Activated B cell treated with CpG ODN at 0.5 μM for 24 hours (primary cell): Measurements from ENCODE around the gene RMND5B. TPM values are rescaled to one million over a fixed set of nuclear protein-coding genes. Genes with fewer than 3 reads are reported as not detected.

Experiments
- ATAC-seq: fragments of 200-7000 bp; cut with Tn5 transposase; one replicate; pipeline ENCODE4 v1.10.0; 2021; ENCODE audit warnings: low read depth, mild to moderate bottlenecking, moderate library complexity
- CTCF ChIA-PET: fragments of 350-600 bp; sonication (Branson Sonifier 250); formaldehyde crosslinking; loops from one replicate; lab custom pipeline; 2021; ENCODE audit warnings: antibody characterized with exemption; lab: Charles Lee
- POLR2A ChIA-PET: fragments of 350-600 bp; sonication (Branson Sonifier 250); formaldehyde crosslinking; loops from one replicate; lab custom pipeline; 2021; ENCODE audit warnings: antibody characterized with exemption; lab: Charles Lee
- DNase-seq: peaks from one replicate; pipeline ENCODE4 v3.0.0; 2022
- H3K27ac Mint-ChIP-seq: one replicate; pipeline ENCODE4 v1.8.0; 2020; ENCODE audit warnings: mixed read lengths
- H3K27me3 Mint-ChIP-seq: one replicate; pipeline ENCODE4 v1.8.0; 2021; ENCODE audit warnings: mixed read lengths
- H3K36me3 Mint-ChIP-seq: one replicate; pipeline ENCODE4 v1.8.0; 2021; ENCODE audit warnings: low read depth, mixed read lengths
- H3K4me1 Mint-ChIP-seq: one replicate; pipeline ENCODE4 v1.8.0; 2021; ENCODE audit warnings: mixed read lengths
- H3K4me3 Mint-ChIP-seq: one replicate; pipeline ENCODE4 v1.8.0; 2020; ENCODE audit warnings: mild to moderate bottlenecking, mixed read lengths
- H3K9me3 Mint-ChIP-seq: one replicate; pipeline ENCODE4 v1.8.0; 2020; ENCODE audit warnings: mixed read lengths
- CTCF ChIP-seq: fragments of 200-600 bp; IDR thresholded peaks from one replicate; pipeline ENCODE4 v1.8.0; 2022; ENCODE audit warnings: antibody characterized with exemption, mild to moderate bottlenecking
- intact Hi-C: fragments of 100-400 bp; cut with micrococcal nuclease; formaldehyde crosslinking; loops from one replicate; pipeline ENCODE4 v1.15.1; 2024
- total RNA-seq: library from RNA; stranded (reverse); gene quantifications from 2 replicates; pipeline ENCODE4 v1.2.3, GENCODE V29; 2022

The RMND5B gene
- total RNA-seq, 1 donor from 2014 or later: 57.2 TPM

- peak overlapping the region; percentile 24 for H3K27ac Mint-ChIP-seq
- no peaks in the 10 kb centered on the region for H3K36me3 Mint-ChIP-seq
- intact Hi-C loops: loop anchor here (1.0 kb wide), 2 partner anchors 18 to 88 kb away; no protein-coding TSS in a partner anchor
- ChIA-PET CTCF (interaction anchor here (3.3 kb wide), 1 partner anchor 88 kb away, joined by 26 read pairs; no protein-coding TSS in a partner anchor), POLR2A (no interaction called here)
- peak; percentile 92 for DNase-seq
- peaks cover 8% of the 10 kb centered on the region for H3K27me3 Mint-ChIP-seq
- ATAC-seq: peak; percentile 100
- peak; percentile 68 for TF ChIP-seq CTCF
- H3K4me3 Mint-ChIP-seq: peak overlapping the region; percentile 46
- H3K9me3 Mint-ChIP-seq: no peaks in the 10 kb centered on the region
- H3K4me1 Mint-ChIP-seq: peaks cover 15% of the 10 kb centered on the region
Observed at GRCh38 chr5:178163772-178164735, 33.2 kb downstream of the RMND5B start.

GRCh38 chr5:178165581-178165980 is 34.8 kb downstream of the RMND5B start:
- peaks cover 15% of the 10 kb centered on the region for H3K4me1 Mint-ChIP-seq
- H3K4me3 Mint-ChIP-seq: no peak overlapping the region
- DNase-seq (no peak), ATAC-seq (no peak)
- H3K36me3 Mint-ChIP-seq: no peaks in the 10 kb centered on the region
- ChIA-PET POLR2A (no interaction called here), CTCF (interaction anchor here (1.6 kb wide), 1 partner anchor 90 kb away, joined by 19 read pairs; no protein-coding TSS in a partner anchor)
- no peak for TF ChIP-seq CTCF
- no peak overlapping the region for H3K27ac Mint-ChIP-seq
- intact Hi-C loops: no loop called here
- peaks cover 8% of the 10 kb centered on the region for H3K27me3 Mint-ChIP-seq
- H3K9me3 Mint-ChIP-seq: no peaks in the 10 kb centered on the region

- DNase-seq: no peak
- no peak overlapping the region for H3K4me3 Mint-ChIP-seq
- intact Hi-C loops: no loop called here
- peaks cover 5% of the 10 kb centered on the region for H3K4me1 Mint-ChIP-seq
- CTCF ChIA-PET: no interaction called here
- no peaks in the 10 kb centered on the region for H3K27me3 Mint-ChIP-seq
- H3K27ac Mint-ChIP-seq: no peak overlapping the region
- no peaks in the 10 kb centered on the region for H3K36me3 Mint-ChIP-seq
- TF ChIP-seq CTCF: no peak
- ATAC-seq: no peak
- no peaks in the 10 kb centered on the region for H3K9me3 Mint-ChIP-seq
- POLR2A ChIA-PET: no interaction called here
Observed at GRCh38 chr5:178170455-178170854, 39.6 kb downstream of the RMND5B start.

GRCh38 chr5:178174456-178174855 is 43.6 kb downstream of the RMND5B start:
- H3K27me3 Mint-ChIP-seq: peaks cover 10% of the 10 kb centered on the region
- no peaks in the 10 kb centered on the region for H3K9me3 Mint-ChIP-seq

More at GRCh38 chr5:178174456-178174855, 43.6 kb downstream of the RMND5B start:
- no peaks in the 10 kb centered on the region for H3K4me1 Mint-ChIP-seq
- H3K4me3 Mint-ChIP-seq: no peak overlapping the region
- no peak for ATAC-seq
- intact Hi-C loops: no loop called here
- POLR2A ChIA-PET: no interaction called here
- no peak for TF ChIP-seq CTCF
- no peaks in the 10 kb centered on the region for H3K36me3 Mint-ChIP-seq
- no peak overlapping the region for H3K27ac Mint-ChIP-seq
- DNase-seq: no peak
- CTCF ChIA-PET: no interaction called here
